PC-9 (cell line): Measurements from ENCODE around the gene CPXM2. TPM values are rescaled to one million over a fixed set of nuclear protein-coding genes. Genes with fewer than 3 reads are reported as not detected.

Experiments used
- BruUV-seq: library from RNA; stranded (reverse); fragments of 400-500 nt; replicated peaks from 2 replicates; lab custom pipeline; 2021; lab: Mats Ljungman, UMichigan
- CTCF ChIA-PET: fragments of 300-600 bp; sonication (Branson Sonifier 250); formaldehyde crosslinking; loops from one replicate; lab custom pipeline; 2022; ENCODE audit warnings: antibody characterized with exemption; lab: Charles Lee
- POLR2A ChIA-PET: fragments of 300-600 bp; sonication (Branson Sonifier 250); formaldehyde crosslinking; loops from one replicate; lab custom pipeline; 2022; ENCODE audit warnings: antibody characterized with exemption; ENCODE audit not compliant: unreplicated experiment; lab: Charles Lee
- DNase-seq, 2 experiments: peaks; one replicate each; pipeline versions ENCODE4 v3.0.0 to v3.0.0-alpha.2; 2015 to 2022; ENCODE audit warnings: mixed read lengths in 1 of 2
- H2AFZ ChIP-seq: fragments of 200-600 bp; sonication (generic); 2 replicates; pipeline ENCODE4 v1.8.1; 2017; ENCODE audit warnings: antibody characterized with exemption
- H3F3A ChIP-seq: fragments of 200-600 bp; sonication (generic); 2 replicates; pipeline ENCODE4 v1.8.1; 2017; ENCODE audit warnings: antibody characterized with exemption, mild to moderate bottlenecking, low read depth; ENCODE audit not compliant: insufficient read depth
- H3K27ac ChIP-seq: fragments of 200-600 bp; sonication (generic); 2 replicates; pipeline ENCODE4 v1.6.1; 2016; ENCODE audit warnings: mixed run types
- H3K27me3 ChIP-seq: fragments of 200-600 bp; sonication (generic); 2 replicates; pipeline ENCODE4 v1.6.1; 2016; ENCODE audit warnings: low read depth, mixed run types; ENCODE audit not compliant: insufficient read depth
- H3K36me3 ChIP-seq: fragments of 200-600 bp; sonication (generic); 2 replicates; pipeline ENCODE4 v1.6.1; 2016; ENCODE audit warnings: low read depth, mixed run types
- H3K4me1 ChIP-seq: fragments of 200-600 bp; sonication (generic); replicated peaks from 2 replicates; pipeline ENCODE4 v1.6.1; 2016; ENCODE audit warnings: mixed run types; ENCODE audit not compliant: insufficient read depth
- H3K4me2 ChIP-seq: fragments of 200-600 bp; sonication (generic); 2 replicates; pipeline ENCODE4 v1.6.1; 2017; ENCODE audit warnings: mixed run types
- H3K4me3 ChIP-seq: fragments of 200-600 bp; sonication (generic); 2 replicates; pipeline ENCODE4 v1.6.1; 2016; ENCODE audit warnings: mixed run types
- H3K79me2 ChIP-seq: fragments of 200-600 bp; sonication (generic); 2 replicates; pipeline ENCODE4 v1.6.1; 2017; ENCODE audit warnings: low read depth, mixed run types
- H3K9me2 ChIP-seq: fragments of 200-600 bp; sonication (generic); 2 replicates; pipeline ENCODE4 v1.8.1; 2017; ENCODE audit warnings: mild to moderate bottlenecking; ENCODE audit not compliant: insufficient read depth
- H3K9me3 ChIP-seq: fragments of 200-600 bp; sonication (generic); 2 replicates; pipeline ENCODE4 v1.8.1; 2016; ENCODE audit warnings: low read depth; ENCODE audit not compliant: insufficient read depth
- H4K20me1 ChIP-seq: fragments of 200-600 bp; sonication (generic); 2 replicates; pipeline ENCODE4 v1.8.1; 2017; ENCODE audit not compliant: insufficient read depth
- EZH2 ChIP-seq: fragments of 200-600 bp; sonication (generic); IDR thresholded peaks from 2 replicates; pipeline ENCODE4 v1.8.0; 2017; ENCODE audit warnings: antibody characterized with exemption, low read depth
- intact Hi-C: fragments of 100-400 bp; cut with micrococcal nuclease; formaldehyde crosslinking; loops from one replicate; pipeline ENCODE4 v1.10.0; 2022; ENCODE audit not compliant: unreplicated experiment
- total RNA-seq: library from RNA; stranded (reverse); gene quantifications from 2 replicates; pipeline ENCODE4 v1.2.3, GENCODE V29; 2021
- TF ChIP-seq, protein P1 (sequence below): fragments of 200-600 bp; sonication (generic); conservative IDR thresholded peaks from 2 replicates; pipeline ENCODE4 v1.6.1; 2017; ENCODE audit warnings: mixed run types, antibody characterized with exemption, mild to moderate bottlenecking, moderate library complexity

The CPXM2 gene
- total RNA-seq, 1 experiment from 2014 or later: not detected

DNA sequence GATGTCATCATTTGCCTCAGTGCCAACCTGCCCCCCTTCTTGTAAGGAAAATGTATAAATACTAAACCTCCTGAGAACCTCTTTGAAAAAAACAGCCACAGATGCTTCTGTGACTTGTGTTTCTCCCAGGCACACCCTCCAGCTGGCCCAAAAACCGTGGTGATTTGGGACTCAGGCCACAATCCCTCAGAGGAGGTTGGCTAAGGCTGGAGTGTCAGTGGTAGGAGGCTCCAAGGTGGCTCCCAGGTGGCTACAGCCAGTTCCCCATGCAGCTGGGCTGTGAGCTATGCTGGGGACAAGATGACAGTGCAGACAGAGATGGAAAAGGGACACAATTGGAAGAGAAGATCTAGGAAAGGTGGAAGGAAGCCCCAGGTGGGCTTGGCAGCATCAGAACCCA, 104.7 kb downstream of the CPXM2 start:
- H3K27ac ChIP-seq: no peak overlapping the region
- DNase-seq: no peak
- intact Hi-C loops: no loop called here
- CTCF ChIA-PET: no interaction called here
- no peak overlapping the region for H3K4me3 ChIP-seq
- H2AFZ ChIP-seq: no peak overlapping the region
- POLR2A ChIA-PET: no interaction called here
- H3K4me1 ChIP-seq: no peaks in the 10 kb centered on the region
- H3K36me3 ChIP-seq: no peaks in the 10 kb centered on the region
- no peaks in the 10 kb centered on the region for H3F3A ChIP-seq
- TF ChIP-seq, protein P1, sequence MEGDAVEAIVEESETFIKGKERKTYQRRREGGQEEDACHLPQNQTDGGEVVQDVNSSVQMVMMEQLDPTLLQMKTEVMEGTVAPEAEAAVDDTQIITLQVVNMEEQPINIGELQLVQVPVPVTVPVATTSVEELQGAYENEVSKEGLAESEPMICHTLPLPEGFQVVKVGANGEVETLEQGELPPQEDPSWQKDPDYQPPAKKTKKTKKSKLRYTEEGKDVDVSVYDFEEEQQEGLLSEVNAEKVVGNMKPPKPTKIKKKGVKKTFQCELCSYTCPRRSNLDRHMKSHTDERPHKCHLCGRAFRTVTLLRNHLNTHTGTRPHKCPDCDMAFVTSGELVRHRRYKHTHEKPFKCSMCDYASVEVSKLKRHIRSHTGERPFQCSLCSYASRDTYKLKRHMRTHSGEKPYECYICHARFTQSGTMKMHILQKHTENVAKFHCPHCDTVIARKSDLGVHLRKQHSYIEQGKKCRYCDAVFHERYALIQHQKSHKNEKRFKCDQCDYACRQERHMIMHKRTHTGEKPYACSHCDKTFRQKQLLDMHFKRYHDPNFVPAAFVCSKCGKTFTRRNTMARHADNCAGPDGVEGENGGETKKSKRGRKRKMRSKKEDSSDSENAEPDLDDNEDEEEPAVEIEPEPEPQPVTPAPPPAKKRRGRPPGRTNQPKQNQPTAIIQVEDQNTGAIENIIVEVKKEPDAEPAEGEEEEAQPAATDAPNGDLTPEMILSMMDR: no peak
- no peak for TF ChIP-seq EZH2
- peaks cover 42% of the 10 kb centered on the region for H3K27me3 ChIP-seq
- no peaks in the 10 kb centered on the region for H3K79me2 ChIP-seq
- no peaks in the 10 kb centered on the region; the same call in 1 of the 2 replicates for H3K9me3 ChIP-seq
- H3K9me2 ChIP-seq: no peaks in the 10 kb centered on the region
- H4K20me1 ChIP-seq: no peaks in the 10 kb centered on the region
- no TSS peak for BruUV-seq
- H3K4me2 ChIP-seq: no peak overlapping the region

DNA sequence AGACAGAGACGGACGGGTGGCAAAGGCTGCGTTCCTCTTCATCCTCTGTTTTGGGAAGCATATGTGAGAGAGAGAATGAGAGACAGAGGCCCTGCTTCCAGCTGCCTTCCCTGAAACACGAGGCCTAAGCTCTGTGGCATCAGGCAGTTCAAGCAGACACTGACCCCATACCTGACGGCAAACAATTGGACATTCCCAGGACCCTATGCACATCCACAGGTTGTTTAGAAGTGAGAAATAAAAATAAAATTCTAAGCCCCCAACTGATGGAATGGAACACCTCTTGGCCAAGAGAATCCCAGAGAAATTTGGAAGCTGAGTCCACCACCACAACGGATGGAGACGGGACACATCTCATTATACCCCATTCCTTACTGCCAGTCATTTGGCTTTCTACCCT, 105.3 kb downstream of the CPXM2 start:
- intact Hi-C loops: no loop called here
- no peaks in the 10 kb centered on the region for H3K4me1 ChIP-seq
- ChIA-PET POLR2A (no interaction called here), CTCF (no interaction called here)
- no peak overlapping the region for H3K27ac ChIP-seq
- no peak for DNase-seq
- no peak overlapping the region for H3K4me3 ChIP-seq
- H3K79me2 ChIP-seq: no peaks in the 10 kb centered on the region
- no peak for TF ChIP-seq EZH2
- TF ChIP-seq, protein P1: no peak
- no peaks in the 10 kb centered on the region; the same call in 1 of the 2 replicates for H3K9me3 ChIP-seq
- no peak overlapping the region for H3K4me2 ChIP-seq
- H2AFZ ChIP-seq: no peak overlapping the region
- peaks cover 41% of the 10 kb centered on the region for H3K27me3 ChIP-seq
- H3K9me2 ChIP-seq: no peaks in the 10 kb centered on the region
- no peaks in the 10 kb centered on the region for H4K20me1 ChIP-seq
- no peaks in the 10 kb centered on the region for H3K36me3 ChIP-seq
- no peaks in the 10 kb centered on the region for H3F3A ChIP-seq
- no TSS peak for BruUV-seq

DNA sequence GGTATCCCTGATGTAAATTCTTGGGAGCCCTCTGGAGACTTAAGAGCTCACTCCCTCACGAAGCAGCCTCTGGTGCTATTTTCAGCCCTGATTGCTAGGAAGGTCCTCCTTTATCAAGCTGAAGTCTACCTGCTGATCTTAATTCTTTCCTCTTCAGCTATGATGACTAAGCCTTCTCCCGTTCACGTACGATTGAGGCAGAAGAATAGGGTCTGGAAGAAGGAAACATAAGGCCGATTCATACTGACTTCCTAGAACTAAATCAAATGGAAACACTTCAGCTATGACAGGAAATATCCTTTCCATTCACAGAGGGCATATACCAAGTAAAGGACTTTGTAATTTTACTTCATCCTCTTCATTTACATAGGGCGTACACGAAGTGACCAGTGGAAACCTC, 107.0 kb downstream of the CPXM2 start:
- no peak for DNase-seq
- no peak for TF ChIP-seq EZH2
- TF ChIP-seq, protein P1: no peak
- H3F3A ChIP-seq: no peaks in the 10 kb centered on the region
- no peaks in the 10 kb centered on the region for H3K9me2 ChIP-seq
- H3K79me2 ChIP-seq: no peaks in the 10 kb centered on the region
- intact Hi-C loops: no loop called here
- H3K27ac ChIP-seq: no peak overlapping the region
- no peaks in the 10 kb centered on the region for H3K4me1 ChIP-seq
- BruUV-seq: no TSS peak
- ChIA-PET POLR2A (no interaction called here), CTCF (no interaction called here)
- H3K4me2 ChIP-seq: no peak overlapping the region
- no peaks in the 10 kb centered on the region for H4K20me1 ChIP-seq
- H3K4me3 ChIP-seq: no peak overlapping the region
- no peak overlapping the region for H2AFZ ChIP-seq
- no peaks in the 10 kb centered on the region for H3K36me3 ChIP-seq
- H3K9me3 ChIP-seq: no peaks in the 10 kb centered on the region; the same call in 1 of the 2 replicates
- H3K27me3 ChIP-seq: peaks cover 43% of the 10 kb centered on the region
